ENCODE data around the gene RBX1. TPM values are rescaled to one million over a fixed set of nuclear protein-coding genes. Genes with fewer than 3 reads are reported as not detected.
"Not testable (repeated sequence)": the region's sequence is repeated elsewhere in the genome, so short reads cannot be mapped to it uniquely, and the experiment has no call there.

The RBX1 gene
- total RNA-seq, 1 donor from 2014 or later, result 93.5 TPM

DNA sequence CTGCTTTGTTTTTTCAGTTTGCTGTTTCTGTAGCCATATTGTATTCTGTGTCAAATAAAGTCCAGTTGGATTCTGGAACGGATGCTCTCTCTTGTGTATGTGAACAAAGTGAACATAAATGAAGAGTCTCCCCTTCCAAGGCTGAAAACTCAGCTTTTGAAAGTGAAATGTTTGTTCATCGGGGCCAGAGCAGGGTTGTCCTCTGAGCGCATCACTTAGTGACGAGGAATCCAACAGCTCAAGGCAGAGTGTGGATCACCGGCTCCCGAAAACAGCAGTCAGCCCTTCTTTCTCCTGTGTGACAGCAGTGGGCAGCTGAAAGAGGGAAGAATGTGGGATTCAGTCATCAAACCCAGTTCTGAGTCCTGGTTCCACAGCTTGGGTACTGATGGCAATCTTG is 21.4 kb downstream of the RBX1 start:
- no peak for DNase-seq (ENCODE audit: low read depth in 2 of 2)

DNA sequence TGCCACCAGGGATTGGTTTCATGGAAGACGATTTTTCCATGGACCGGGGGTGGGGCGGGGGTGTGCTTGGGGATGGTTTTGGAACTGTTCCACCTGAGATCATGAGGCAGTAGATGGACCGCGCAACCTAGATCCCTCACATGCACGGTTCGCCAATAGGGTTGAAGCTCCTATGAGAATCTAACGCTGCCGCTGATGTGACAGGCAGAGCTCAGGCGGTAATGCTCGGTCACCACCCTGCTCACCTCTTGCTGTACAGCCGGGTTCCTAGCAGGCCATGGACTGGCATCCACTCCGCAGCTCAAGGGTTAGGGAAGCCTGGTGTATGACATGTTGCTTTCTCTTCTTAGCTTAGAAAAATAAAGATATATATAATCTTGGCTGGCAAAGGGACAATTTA is 22.0 kb downstream of the RBX1 start:
- no peak for DNase-seq (ENCODE audit: low read depth in 2 of 2)

DNA sequence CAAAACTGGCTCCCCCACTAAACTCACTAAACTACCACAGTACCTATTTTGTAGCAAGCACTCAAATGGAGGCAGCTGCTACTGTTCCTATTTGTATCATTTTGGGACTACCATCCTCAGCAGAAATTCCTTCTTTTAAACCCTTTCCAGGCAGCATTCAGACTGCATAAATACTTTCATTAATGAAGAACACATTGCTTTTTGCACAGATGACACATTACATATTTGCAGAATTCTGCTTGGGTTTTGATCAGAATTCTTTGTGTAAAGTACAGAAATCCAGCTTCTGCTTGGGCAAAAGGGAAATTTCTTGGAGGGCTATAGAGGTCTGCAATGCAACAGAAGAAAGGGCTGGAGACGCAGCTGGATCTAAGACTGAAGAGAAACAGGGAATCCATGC is 24.2 kb downstream of the RBX1 start:
- DNase-seq (ENCODE audit: low read depth in 2 of 2), result no peak

DNA sequence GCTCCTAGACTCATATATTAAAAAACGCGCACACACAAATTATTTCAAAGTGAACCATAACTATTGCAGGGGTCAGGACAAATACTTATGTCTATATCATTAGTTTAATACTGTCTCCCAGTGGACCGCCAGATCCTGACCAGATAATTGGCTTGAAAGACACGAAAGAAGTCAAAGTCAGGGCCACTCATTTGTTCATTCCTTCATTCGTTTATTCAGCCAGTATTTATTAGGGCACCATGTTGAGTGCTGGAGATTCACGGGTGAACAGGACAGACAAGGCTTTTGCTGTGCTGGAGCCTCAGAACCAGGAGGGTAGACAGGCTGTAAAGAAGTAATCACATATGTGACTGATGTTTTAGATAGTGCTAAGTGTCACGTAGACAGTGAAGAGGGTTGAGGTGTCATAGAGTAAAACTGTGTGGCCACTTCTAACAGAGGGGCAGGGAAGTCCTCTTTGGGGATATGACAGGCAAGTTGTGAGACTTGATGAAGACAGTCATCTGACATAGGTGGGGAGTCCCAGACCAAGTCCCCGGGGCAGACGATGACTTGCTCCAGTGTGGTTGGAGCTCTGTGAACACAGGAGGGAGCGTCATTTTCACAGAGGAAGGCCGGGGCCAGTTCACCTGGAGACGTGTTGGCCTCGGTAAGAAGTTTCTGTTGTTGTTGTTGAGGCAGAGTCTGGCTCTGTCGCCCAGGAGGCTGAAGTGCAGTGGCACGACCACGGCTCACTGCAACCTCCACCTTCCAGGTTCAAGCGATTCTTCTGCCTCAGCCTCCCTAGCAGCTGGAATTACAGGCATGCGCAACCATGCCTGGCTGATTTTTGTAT is 25.9 kb downstream of the RBX1 start:
- no peak for DNase-seq (ENCODE audit: low read depth in 2 of 2)

DNA sequence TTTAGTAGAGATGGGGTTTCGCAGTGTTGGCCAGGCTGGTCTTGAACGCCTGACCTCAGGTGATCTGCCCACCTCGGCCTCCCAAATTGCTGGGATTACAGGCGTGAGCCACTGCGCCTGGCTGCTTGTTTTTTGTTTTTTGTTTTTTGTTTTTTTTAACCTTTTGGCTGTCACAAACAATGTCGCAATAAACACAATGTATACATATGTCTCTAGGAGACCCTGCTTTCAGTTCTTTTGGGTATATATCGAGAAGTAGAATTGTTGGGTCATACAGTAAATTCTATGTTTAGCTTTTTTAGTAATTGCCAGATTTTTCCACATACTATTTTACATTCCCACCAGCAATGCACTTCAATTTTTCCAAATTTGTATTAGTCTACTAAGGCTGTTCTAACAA is 28.0 kb downstream of the RBX1 start:
- no peak for DNase-seq (ENCODE audit: low read depth in 2 of 2)

DNA sequence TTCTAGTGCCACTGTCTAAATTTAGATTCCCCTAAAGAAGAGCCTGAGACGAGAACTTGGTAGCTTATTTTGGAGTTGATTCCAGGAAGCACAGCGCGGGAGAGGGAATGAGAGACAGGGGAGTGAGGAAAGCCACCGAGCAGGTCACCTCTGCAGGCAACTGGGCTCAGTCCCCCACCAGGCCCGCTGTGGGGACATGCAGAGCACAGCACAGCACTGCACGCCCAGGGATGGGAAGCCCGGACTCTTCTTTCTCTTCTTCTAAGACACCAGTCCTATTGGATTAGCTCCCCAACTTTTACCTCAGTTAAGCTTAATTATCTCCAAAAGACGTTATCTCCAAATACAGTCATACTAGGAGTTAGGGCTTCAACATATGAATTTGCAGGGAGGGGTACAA is 28.7 kb downstream of the RBX1 start:
- no peak for DNase-seq (ENCODE audit: low read depth in 2 of 2)

DNA sequence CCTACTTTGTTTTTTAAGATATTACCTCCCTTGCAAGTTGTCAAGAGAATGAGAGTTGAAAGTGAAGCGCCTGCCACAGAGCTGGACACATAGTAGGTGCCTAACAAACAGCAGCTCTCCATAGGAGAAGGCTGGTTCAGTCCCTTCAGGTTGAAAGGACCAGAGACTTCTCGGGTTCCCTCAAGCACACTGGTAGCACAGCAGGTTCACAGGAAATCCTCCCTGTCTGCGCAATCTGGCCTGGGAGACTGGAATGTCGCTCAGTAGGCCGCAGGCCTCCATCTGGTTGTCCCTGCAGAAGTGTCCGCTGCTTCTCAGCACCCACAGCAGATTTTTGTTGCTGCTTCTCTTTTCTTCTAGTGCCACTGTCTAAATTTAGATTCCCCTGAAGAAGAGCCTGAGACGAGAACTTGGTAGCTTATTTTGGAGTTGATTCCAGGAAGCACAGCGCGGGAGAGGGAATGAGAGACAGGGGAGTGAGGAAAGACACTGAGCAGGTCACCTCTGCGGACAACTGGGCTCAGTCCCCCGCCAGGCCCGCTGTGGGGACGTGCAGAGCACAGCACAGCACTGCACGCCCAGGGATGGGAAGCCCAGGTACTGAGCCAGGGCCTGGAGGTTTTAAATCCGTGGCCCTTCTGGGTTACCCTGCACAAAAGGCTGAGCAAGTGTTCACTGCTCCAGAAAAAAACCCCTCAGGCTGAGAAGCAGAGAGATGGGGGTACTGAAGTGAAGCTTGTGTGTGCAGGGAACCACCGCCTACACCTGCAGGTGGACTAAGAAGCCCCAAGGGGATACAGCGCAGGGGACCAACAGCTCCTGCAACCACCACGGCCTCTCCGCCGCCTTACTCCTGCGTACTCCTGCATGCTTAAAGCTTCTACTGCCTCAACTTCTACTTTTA is 31.6 kb downstream of the RBX1 start:
- DNase-seq (ENCODE audit: low read depth in 2 of 2), result no peak

DNA sequence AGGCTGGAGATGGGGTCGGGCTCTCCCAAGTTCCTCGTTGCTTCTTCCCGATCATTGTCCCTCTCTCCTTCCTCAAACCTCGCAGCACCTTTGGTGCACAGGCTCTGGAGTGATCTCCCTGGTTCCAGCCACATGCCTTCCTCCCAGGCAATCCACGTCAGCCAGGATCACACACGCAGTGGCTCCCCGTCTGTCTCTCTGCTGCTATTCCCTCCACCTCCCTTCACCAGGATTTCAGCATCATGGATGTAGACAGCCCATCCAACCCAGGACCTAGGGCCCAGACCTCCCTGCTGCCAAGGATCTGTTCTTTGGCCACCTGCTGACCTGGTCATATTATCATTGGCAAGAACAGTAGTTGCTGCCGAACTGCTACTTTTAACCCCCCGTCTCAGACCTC is 40.1 kb downstream of the RBX1 start:
- no peak for DNase-seq (ENCODE audit: low read depth in 2 of 2)

DNA sequence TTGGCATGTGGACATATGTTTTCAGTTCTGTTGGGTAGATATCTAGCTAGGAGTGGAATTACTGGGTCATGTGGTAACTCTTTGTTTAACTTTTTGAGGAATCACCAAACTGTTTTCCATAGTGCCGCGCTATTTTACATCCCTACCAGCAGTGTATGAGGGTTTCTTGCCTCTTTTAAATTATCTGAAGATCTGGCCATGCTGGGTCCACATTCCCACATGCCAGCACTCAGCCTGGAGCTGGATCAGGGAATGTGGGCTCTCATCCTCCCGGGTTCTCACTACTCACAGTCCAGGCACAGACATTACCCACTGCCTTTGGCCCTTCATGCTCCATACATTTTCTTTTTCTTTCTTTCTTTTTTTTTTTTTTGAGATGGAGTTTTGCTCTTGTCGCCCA is 44.6 kb downstream of the RBX1 start:
- no peak for DNase-seq (ENCODE audit: low read depth in 2 of 2)

DNA sequence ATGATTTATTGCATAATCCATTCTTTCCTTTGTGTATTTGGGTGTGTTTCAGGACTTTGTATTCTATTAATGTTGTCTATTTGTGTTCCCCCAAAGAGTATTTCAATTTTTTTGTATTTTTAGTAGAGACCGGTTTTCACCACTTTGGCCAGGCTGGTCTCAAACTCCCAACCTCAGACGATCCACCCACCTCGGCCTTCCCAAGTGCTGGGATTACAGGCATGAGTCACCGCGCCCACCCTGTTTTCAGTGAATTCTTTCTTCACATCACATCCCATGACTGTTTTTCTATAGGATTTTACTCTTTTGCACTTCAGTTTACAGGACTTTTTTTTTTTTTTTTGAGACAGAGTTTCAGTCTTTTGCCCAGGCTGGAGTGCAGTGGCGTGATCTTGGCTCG is 46.3 kb downstream of the RBX1 start:
- DNase-seq (ENCODE audit: low read depth in 2 of 2), result no peak

DNA sequence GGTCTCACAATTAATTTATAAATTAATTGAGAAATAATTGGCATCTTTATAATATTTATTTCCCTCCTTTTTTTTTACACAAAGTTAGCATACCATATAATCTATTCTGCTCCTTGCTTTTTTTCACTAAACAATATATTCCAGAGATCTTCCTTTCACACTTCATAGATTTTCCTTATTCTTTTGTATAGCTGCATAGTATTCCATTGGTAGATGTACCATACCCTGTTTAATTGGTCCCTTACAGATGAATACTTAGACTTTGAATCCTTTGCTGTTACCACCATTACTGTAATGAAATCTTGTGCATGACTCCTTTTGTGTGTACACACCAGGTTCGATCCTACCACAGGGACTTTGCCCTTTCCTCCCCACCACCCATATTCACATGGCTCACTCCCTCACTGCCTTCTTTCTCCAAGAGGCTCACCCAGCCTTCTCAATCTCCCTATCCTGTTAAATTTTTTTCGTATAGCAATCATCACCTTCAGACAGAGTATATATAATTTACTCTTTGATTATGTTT is 48.9 kb downstream of the RBX1 start:
- no peak for DNase-seq (ENCODE audit: low read depth in 2 of 2)

DNA sequence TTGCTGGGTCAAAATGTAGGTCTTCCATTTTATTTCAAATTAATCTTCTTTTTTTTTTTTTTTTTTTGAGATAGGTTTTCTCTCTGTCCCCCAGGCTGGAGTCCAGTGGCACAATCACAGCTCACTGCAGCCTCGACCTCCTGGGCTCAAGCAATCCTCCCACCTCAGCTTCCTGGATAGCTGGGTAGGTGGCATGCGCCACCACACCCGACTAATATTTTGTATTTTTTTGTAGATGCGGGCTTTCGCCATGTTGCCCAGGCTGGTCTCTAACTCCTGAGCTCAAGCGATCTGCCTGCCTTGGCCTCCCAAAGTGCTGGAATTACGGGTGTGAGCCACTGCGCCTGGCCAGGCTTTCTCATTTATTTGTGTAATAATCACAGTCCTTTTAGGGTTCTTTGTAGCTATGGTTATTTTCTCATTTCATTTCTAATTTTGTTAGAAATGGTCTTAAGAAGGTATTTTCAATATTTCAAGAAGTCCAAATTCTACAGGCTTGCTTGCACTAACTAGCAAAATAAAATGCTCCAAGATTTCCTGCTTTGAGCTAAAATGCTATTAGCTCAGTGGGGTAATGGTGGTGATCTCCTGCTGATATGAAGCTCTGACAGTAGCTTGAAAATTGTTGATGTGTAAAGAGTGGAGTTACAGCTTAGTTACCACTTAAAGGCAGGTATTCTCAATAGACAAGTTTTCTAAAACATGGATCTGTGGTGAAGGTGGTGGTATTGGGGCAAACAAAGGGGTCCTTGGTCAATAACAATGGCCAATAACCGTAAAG is 50.0 kb downstream of the RBX1 start:
- DNase-seq (ENCODE audit: low read depth in 2 of 2), result no peak

DNA sequence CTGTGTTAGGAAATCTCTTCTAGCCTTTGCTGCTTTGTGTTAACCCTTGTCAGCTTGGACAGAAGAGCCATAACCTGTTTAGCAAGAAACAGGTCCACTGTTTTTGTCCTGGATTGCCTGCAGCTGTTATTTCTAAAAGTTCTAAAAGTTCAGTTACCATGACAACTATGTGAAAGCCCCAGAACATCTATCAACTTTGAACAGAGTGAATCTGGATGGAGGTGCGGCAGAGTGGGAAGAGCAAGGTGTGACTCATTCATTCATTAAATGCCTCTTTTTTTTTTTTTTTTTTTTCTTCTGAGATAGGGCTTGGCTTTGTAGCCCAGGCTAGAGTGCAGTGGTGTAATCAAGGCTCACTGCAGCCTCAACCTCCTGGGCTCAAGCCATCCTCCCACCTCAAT is 50.5 kb downstream of the RBX1 start:
- DNase-seq (ENCODE audit: low read depth in 2 of 2), result no peak

DNA sequence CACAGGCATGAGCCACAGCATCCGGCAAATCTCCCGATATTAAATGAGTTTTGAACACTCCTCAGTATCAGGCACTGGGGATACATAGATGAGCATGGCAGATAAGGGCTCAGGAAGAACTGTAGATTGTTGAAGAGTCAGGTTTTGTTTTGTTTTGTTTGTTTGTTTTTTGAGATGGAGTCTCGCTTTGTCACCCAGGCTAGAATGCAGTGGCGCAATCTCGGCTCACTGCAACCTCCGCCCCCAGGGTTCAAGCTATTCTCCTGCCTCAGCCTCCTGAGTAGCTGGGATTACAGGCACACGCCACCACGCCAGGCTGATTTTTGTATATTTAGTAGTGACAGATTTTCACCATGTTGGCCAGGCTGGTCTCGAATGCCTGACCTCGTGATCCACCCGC is 51.2 kb downstream of the RBX1 start:
- not testable (repeated sequence) for DNase-seq (ENCODE audit: low read depth in 2 of 2)

DNA sequence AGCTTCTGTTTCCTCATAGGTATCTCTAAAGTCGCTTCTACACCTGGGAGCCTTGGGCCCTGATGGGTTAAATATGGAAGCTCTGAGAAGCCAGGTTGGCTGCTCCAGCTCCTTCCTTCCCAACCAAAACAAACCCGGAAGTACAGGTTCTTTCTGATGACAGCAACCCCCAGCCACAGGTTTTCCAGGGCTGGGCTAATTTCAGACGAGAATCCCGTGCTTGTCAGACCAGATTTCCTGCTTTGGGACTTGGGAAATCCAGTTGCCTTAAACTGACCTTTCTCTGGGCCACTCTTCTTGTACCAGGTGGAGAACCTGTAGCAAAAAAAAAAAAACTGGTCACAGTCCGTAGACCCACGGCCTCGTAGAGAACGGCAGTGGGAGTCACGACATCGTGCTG is 51.9 kb downstream of the RBX1 start:
- no peak for DNase-seq (ENCODE audit: low read depth in 2 of 2)

DNA sequence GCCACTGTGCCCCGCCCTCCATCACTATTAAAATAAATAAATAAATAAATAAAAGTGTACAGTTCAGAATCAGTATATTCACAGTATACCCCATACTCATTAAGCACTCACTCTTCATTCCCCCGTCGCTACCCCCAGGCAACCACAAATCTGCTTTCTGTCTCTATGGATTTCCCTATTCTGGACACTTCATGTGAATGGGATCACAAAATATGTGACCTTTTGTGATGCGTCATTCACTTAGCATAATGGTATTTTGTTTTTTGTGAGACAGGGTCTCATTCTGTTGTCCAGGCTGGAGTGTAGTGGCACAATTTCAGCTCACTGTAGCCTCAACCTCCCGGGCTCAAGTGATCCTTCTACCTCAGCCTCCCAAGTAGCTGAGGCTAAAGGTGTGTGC is 52.8 kb downstream of the RBX1 start:
- no peak for DNase-seq (ENCODE audit: low read depth in 2 of 2)

DNA sequence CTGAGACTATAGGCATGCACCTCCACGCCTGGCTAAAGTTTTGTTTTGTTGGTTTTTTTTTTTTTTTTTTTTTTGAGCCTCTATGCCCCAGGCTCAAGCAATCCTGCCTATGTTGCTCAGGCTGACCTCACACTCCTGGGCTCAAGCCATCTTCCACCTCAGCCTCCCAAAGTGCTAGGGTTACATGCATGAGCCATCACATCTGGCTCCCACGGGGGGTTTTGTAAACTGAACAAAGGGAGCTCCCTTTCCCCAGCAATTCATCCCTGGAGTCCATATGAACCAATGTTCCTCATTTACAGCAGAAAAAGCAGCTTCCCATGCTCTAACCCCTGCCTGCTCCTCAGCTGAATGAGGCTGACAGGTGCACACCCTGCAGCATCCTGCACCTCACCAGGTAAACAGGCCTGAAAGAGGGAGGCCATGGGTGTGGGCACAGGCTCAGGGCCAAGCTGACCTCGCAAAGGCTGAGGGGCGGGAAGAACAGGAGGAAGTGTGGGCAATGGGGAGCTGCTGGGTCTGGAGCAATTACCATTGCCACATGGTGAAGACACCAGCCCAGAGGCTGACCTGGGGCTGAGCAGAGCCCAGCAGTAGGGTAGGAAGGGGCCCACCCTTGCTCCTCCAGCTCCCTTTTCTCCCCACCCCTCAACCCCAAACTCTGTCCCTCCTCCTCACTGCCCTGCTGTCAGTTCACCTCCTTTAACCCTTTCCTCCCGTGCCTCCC is 58.2 kb downstream of the RBX1 start:
- no peak for DNase-seq (ENCODE audit: low read depth in 2 of 2)

DNA sequence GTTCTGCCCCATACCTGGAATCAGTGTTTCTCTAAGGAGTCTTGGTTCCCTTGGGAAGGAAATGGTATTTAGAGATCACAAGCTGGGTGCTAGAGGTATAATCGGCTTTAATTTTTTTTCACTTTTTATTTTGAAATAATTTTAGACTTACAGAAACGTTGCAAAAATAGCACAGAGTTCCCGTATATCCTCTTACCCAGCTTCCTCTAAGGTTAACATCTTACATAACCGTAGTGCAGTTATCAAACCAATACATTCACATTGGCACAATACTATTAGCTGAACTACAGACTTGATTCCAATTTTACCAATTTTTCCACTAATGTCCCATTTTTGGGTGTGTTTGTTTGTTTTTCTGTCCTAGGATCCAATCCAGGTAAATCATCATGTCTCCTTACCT is 63.8 kb downstream of the RBX1 start:
- DNase-seq (ENCODE audit: low read depth in 2 of 2), result no peak

DNA sequence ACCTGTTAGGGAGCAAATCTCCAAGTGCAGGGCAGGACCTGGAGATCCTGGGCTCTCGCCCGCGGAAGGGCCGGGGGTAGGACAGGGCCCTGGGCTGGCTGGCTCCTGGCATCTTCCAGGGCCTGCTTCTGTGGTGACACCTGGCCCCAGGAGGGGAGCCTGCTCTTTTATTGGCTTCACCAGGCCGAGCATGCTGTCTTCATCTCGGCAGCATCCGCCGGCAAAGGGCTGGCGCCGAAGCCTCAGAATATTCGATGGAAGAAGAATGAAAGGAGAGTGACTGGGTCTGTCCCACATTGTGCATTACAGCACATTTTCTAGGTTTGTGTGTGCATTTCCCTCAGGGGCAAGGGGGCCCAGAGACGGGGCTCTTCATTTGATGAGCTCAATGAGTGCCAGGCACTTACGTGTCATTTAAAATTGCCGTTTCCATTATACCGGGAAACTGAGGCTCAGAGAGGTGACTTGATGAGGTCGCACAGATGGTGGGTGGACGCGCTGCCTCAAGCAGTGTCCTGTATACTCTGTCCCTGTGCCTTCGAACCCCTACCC is 70.0 kb downstream of the RBX1 start:
- no peak for DNase-seq (ENCODE audit: low read depth in 2 of 2)

DNA sequence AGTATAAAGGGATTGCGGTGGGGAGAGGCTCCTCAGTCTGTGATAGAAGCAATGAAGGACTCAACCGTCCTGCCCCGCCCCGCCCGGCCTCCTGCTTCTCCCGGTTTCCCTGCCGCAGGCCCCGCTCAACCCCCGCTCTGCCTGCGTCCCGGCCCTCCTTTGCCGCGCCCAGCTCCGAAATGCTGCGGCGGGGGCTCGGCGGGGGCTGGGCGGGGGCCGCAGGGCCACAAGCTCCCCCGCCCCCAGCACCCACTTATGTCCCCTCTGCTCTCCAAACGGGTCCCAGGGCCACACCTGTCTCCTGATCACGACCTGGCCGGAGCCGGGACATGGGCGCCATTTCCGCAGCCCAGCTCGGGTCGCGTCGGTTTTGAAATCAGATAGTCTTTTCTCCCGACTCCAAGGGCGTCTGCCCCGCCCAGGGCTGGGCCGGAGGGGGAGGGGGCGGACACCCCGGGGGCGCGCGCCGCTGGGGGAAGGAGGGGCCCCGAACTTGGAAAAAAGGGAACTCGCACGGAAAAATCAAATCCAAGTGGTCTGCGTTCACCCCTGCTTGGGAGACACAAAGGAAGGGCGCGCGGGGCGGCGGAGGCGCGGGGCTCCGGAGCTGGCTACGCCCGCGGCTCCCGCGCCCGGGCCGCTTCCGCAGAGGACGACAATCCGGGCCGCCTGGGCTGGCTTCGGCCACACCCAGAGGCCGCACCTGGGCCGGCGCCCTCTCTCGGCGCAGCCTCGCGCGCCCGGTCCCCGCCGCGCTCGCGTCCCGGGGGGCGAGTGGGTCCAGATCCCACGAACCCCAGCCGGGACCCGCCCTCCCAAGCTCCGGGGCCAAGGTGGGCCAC is 70.7 kb downstream of the RBX1 start:
- DNase-seq (ENCODE audit: low read depth in 2 of 2), result peak in 1 of 2 donors; percentile 28
